AG08395 (cell line): ENCODE results near the gene RBL2.

Experiments
- DNase-seq: peaks from one replicate; pipeline ENCODE4 v3.0.0; 2012; ENCODE audit warnings: mixed read lengths, low spot score

The RBL2 gene

GRCh38 chr16:53456625-53457024, 22.4 kb downstream of the RBL2 start:
- DNase-seq, result no peak

- DNase-seq, result no peak
These were observed 23.4 kb downstream of the RBL2 start for GRCh38 chr16:53457670-53458069.

GRCh38 chr16:53458635-53459034, 24.4 kb downstream of the RBL2 start:
- DNase-seq, result no peak

GRCh38 chr16:53465606-53466280, 31.5 kb downstream of the RBL2 start:
- peak; percentile 22 for DNase-seq

- no peak for DNase-seq
These were observed 42.6 kb downstream of the RBL2 start for GRCh38 chr16:53476867-53477266.

- DNase-seq, result no peak
These were observed 44.7 kb downstream of the RBL2 start for GRCh38 chr16:53478965-53479364.

- DNase-seq, result no peak
These were observed 46.1 kb downstream of the RBL2 start for GRCh38 chr16:53480394-53480793.

- DNase-seq, result no peak
These were observed 47.9 kb downstream of the RBL2 start for GRCh38 chr16:53482123-53482522.

- DNase-seq, result no peak
These were observed 50.3 kb downstream of the RBL2 start for GRCh38 chr16:53484542-53484941.

GRCh38 chr16:53486230-53486629, 52.0 kb downstream of the RBL2 start:
- no peak for DNase-seq

- DNase-seq, result no peak
These were observed 55.5 kb downstream of the RBL2 start for GRCh38 chr16:53489755-53490154.

GRCh38 chr16:53492503-53492902, 58.2 kb downstream of the RBL2 start:
- DNase-seq, result no peak

GRCh38 chr16:53494636-53495035, 60.4 kb downstream of the RBL2 start:
- DNase-seq, result no peak

- no peak for DNase-seq
These were observed 61.1 kb downstream of the RBL2 start for GRCh38 chr16:53495325-53495724.

- no peak for DNase-seq
These were observed 64.7 kb downstream of the RBL2 start for GRCh38 chr16:53498984-53499383.

GRCh38 chr16:53501216-53501859, 67.1 kb downstream of the RBL2 start:
- no peak for DNase-seq

- DNase-seq, result no peak
These were observed 68.3 kb downstream of the RBL2 start, which contains the start of gene AKTIP for GRCh38 chr16:53502331-53503269. Gene AKTIP (minus strand): TSS chr16:53503209. CDS start chr16:53500259, 2,950 bp downstream.

- peak; percentile 99 for DNase-seq
These were observed 69.1 kb downstream of the RBL2 start for GRCh38 chr16:53503270-53503923.

GRCh38 chr16:53503991-53504663, 69.9 kb downstream of the RBL2 start:
- peak; percentile 35 for DNase-seq

- no peak for DNase-seq
These were observed 70.4 kb downstream of the RBL2 start for GRCh38 chr16:53504665-53505064.

- no peak for DNase-seq
These were observed 72.0 kb downstream of the RBL2 start for GRCh38 chr16:53506254-53506653.
